GM12891 (cell line): Measurements from ENCODE around the gene FN3KRP. TPM values are rescaled to one million over a fixed set of nuclear protein-coding genes. Genes with fewer than 3 reads are reported as not detected.

ENCODE experiments used
- DNase-seq: peaks from one replicate; pipeline ENCODE4 v3.0.0; 2011; ENCODE audit warnings: low spot score; ENCODE audit not compliant: insufficient read length
- FAIRE-seq: peaks from 2 replicates; lab custom pipeline; 2011; peaks lifted over from hg19 to GRCh38; lab: Jason Lieb, UNC
- PAX5 ChIP-seq: IDR thresholded peaks from 2 replicates; pipeline ENCODE4 v1.6.1; 2011; ENCODE audit warnings: low read length, moderate library complexity, mild to moderate bottlenecking; ENCODE audit not compliant: insufficient read depth, severe bottlenecking
- POLR2A ChIP-seq: IDR thresholded peaks from 2 replicates; pipeline ENCODE4 v1.6.1; 2011; ENCODE audit warnings: low read depth, low read length, control low read depth
- POLR2AphosphoS5 ChIP-seq: IDR thresholded peaks from 2 replicates; pipeline ENCODE4 v1.6.1; 2011; ENCODE audit warnings: low read depth, low read length, control low read depth
- POU2F2 ChIP-seq: IDR thresholded peaks from 2 replicates; pipeline ENCODE4 v1.6.1; 2011; ENCODE audit warnings: low read depth, mild to moderate bottlenecking, control low read depth, low read length, moderate library complexity
- SPI1 ChIP-seq: IDR thresholded peaks from 2 replicates; pipeline ENCODE4 v1.6.1; 2011; ENCODE audit warnings: low read depth, low read length, control low read depth
- TAF1 ChIP-seq: IDR thresholded peaks from 2 replicates; pipeline ENCODE4 v1.6.1; 2011; ENCODE audit warnings: low read depth, low read length, control low read depth
- polyA plus RNA-seq: library from polyadenylated mRNA; unstranded; fragments of >200 nt; gene quantifications from one replicate; pipeline ENCODE4 v1.2.1, GENCODE V29; 2012; ENCODE audit warnings: low read depth, missing spikeins, inconsistent platforms; ENCODE audit not compliant: missing spikeins

Gene FN3KRP, protein sequence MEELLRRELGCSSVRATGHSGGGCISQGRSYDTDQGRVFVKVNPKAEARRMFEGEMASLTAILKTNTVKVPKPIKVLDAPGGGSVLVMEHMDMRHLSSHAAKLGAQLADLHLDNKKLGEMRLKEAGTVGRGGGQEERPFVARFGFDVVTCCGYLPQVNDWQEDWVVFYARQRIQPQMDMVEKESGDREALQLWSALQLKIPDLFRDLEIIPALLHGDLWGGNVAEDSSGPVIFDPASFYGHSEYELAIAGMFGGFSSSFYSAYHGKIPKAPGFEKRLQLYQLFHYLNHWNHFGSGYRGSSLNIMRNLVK
- polyA plus RNA-seq, result 26.8 TPM

- FAIRE-seq (peak; percentile 94), DNase-seq (peak; percentile 99)
- TF ChIP-seq POLR2AphosphoS5 (peak; percentile 58; the same call in 1 of the 2 replicates), PAX5 (no peak), POU2F2 (no peak), SPI1 (no peak), POLR2A (peak; percentile 68), TAF1 (peak; percentile 62; the same call in 1 of the 2 replicates)
Observed at GRCh38 chr17:82716203-82717010, at the start of gene FN3KRP. Gene FN3KRP, plus strand, starts transcription at chr17:82716706. Its CDS starts 50 bp downstream, at chr17:82716756.

- no peak for DNase-seq
- no peak for FAIRE-seq
- TF ChIP-seq TAF1 (no peak), SPI1 (no peak), POU2F2 (no peak), POLR2A (no peak), POLR2AphosphoS5 (no peak), PAX5 (no peak)
Observed at GRCh38 chr17:82666931-82667667, 49.4 kb upstream of the FN3KRP start.

DNA sequence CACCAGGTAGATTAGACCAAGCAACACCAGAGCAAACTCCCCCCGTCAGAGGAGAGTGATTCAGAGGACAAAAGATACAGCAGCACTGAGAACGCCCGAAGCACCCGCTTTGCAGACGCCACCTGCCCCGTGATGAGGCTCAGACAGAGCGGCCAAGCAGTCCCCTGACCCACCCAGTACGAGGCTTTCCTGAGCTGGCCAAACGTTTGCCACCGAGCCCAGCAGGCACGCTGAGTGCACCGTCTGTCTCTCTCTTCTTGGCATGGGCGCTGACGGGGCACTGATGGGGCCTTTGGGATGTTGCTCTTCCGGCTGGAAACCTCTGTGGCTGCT is 48.9 kb upstream of the FN3KRP start:
- TF ChIP-seq POU2F2 (no peak), TAF1 (no peak), SPI1 (no peak), POLR2AphosphoS5 (no peak), POLR2A (no peak), PAX5 (no peak)
- FAIRE-seq (no peak), DNase-seq (no peak)

GRCh38 chr17:82668024-82668630 is 48.4 kb upstream of the FN3KRP start:
- FAIRE-seq, result no peak
- DNase-seq, result no peak
- no peak for TF ChIP-seq POLR2AphosphoS5
- TF ChIP-seq TAF1, result no peak
- no peak for TF ChIP-seq POLR2A
- TF ChIP-seq POU2F2, result no peak
- no peak for TF ChIP-seq PAX5
- no peak for TF ChIP-seq SPI1

DNA sequence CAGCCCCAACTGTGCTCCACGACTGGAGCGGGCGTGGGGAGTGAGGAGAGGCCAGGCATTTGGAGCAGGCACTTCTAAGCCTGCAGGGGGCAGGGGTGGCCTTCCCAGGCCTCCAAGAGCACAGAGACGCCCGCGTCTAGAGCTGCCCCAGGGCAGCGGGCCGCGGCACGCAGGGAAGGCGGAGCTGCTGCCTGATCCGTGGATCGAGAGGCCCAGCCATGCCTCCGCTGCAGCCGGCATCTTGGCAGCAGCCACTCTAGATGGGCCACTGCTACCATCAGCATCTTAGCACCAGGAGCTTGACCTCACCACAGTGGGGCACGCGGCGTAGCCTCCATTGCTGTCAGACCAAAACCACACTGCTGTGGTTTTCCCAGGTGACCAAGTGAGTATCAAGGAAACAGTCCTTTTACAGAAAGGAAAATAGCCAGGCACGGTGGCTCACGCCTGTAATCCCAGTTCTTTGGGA is 47.8 kb upstream of the FN3KRP start:
- TF ChIP-seq POU2F2 (no peak), SPI1 (no peak), POLR2AphosphoS5 (no peak), POLR2A (no peak), PAX5 (peak; percentile 20), TAF1 (no peak)
- DNase-seq, result peak; percentile 84
- peak; percentile 90 for FAIRE-seq

- DNase-seq (no peak), FAIRE-seq (peak; percentile 69)
- TF ChIP-seq POU2F2, result no peak
- no peak for TF ChIP-seq PAX5
- TF ChIP-seq SPI1, result no peak
- no peak for TF ChIP-seq POLR2A
- TF ChIP-seq TAF1, result no peak
- no peak for TF ChIP-seq POLR2AphosphoS5
Observed at GRCh38 chr17:82670661-82671450, 45.6 kb upstream of the FN3KRP start.

DNA sequence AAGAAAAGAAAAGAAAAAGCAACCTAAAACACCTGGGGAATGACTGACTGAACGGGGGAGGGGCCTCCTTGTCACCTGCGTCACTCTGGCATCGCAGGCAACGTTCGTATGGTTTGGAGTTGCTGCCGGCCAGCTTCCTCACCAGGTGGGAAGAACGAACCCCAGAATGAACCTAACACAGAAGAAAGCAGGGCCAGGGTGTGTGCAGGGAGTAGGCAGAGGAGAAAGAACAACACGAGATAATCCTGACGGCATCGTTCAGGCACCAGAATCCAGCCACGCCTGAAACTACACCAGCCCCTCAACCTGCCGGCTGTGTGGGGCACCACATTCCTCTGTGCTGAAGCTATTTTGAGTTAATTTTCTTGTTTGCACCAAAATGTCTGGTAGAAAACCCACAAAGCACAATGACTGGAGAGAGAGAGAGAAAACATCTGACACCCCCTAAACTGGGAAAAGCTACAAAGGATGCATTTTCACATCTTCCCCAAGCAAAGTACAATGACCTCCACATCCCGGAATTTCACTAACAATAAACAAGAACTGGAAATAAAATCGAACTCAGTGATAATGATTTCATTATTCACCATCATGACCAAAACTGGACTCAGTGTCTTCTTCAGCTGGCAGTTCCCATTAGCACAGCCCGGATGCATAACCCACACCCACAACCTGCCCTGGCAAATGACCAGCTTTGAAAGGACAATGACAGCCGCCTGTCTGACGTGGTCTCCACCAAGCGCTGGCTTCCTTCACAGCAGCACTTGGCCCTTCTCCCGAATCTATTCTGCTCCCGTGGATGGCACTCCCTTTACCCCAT is 41.6 kb upstream of the FN3KRP start:
- no peak for FAIRE-seq
- TF ChIP-seq PAX5, result no peak
- no peak for TF ChIP-seq SPI1
- no peak for TF ChIP-seq TAF1
- no peak for TF ChIP-seq POLR2A
- TF ChIP-seq POLR2AphosphoS5, result no peak
- TF ChIP-seq POU2F2, result no peak
- no peak for DNase-seq
